OCI-LY7 (cell line): ENCODE results near the gene SCAF1. TPM values are rescaled to one million over a fixed set of nuclear protein-coding genes. Genes with fewer than 3 reads are reported as not detected.

Experiments used
- BruUV-seq: library from RNA; stranded (reverse); fragments of 400-500 nt; replicated peaks from 2 replicates; lab custom pipeline; 2021; lab: Mats Ljungman, UMichigan
- CTCF ChIA-PET: fragments of 300-600 bp; sonication (Branson Sonifier 250); formaldehyde crosslinking; loops from one replicate; lab custom pipeline; 2022; ENCODE audit warnings: antibody characterized with exemption; ENCODE audit not compliant: unreplicated experiment; lab: Charles Lee
- POLR2A ChIA-PET: fragments of 300-600 bp; sonication (Branson Sonifier 250); formaldehyde crosslinking; loops from one replicate; lab custom pipeline; 2022; ENCODE audit warnings: antibody characterized with exemption; lab: Charles Lee
- DNase-seq: peaks from one replicate; pipeline ENCODE4 v3.0.0-alpha.2; 2015; ENCODE audit warnings: low spot score
- H2AFZ ChIP-seq: fragments of 200-600 bp; sonication (generic), shearing (Covaris generic); 2 replicates; pipeline ENCODE4 v1.6.1; 2014; ENCODE audit warnings: mild to moderate bottlenecking, antibody characterized with exemption, low read length, moderate library complexity
- H3K27ac ChIP-seq: fragments of 200-600 bp; sonication (generic); 2 replicates; pipeline ENCODE4 v1.5.1; 2014; ENCODE audit warnings: mixed run types, low read depth, mild to moderate bottlenecking, moderate library complexity, low read length, inconsistent platforms; ENCODE audit not compliant: poor library complexity, severe bottlenecking
- H3K36me3 ChIP-seq: fragments of 200-600 bp; sonication (generic); 2 replicates; pipeline ENCODE4 v1.6.1; 2014; ENCODE audit warnings: mild to moderate bottlenecking, antibody characterized with exemption, low read length, moderate library complexity, mixed read lengths; ENCODE audit not compliant: insufficient read depth
- H3K4me1 ChIP-seq: fragments of 200-600 bp; sonication (generic); 2 replicates; pipeline ENCODE4 v1.5.1; 2014; ENCODE audit warnings: mild to moderate bottlenecking, low read length; ENCODE audit not compliant: insufficient read depth, poor library complexity, severe bottlenecking
- H3K4me2 ChIP-seq: fragments of 200-600 bp; sonication (generic); 2 replicates; pipeline ENCODE4 v1.6.1; 2014; ENCODE audit warnings: mild to moderate bottlenecking, low read length
- H3K4me3 ChIP-seq: fragments of 200-600 bp; sonication (generic); 2 replicates; pipeline ENCODE4 v1.5.1; 2014; ENCODE audit warnings: mild to moderate bottlenecking, low read depth, low read length; ENCODE audit not compliant: poor library complexity, severe bottlenecking
- H3K79me2 ChIP-seq: fragments of 200-600 bp; sonication (generic); 2 replicates; pipeline ENCODE4 v1.6.1; 2016; ENCODE audit warnings: low read depth, mild to moderate bottlenecking, low read length, moderate library complexity, mixed read lengths; ENCODE audit not compliant: insufficient read depth
- H3K9me2 ChIP-seq: fragments of 200-600 bp; sonication (generic); 2 replicates; pipeline ENCODE4 v1.6.1; 2016; ENCODE audit warnings: mild to moderate bottlenecking, low read length, mixed read lengths; ENCODE audit not compliant: insufficient read depth
- H3K9me3 ChIP-seq: fragments of 200-600 bp; sonication (generic); 2 replicates; pipeline ENCODE4 v1.6.1; 2014; ENCODE audit warnings: mild to moderate bottlenecking, mixed run types, low read length, mixed read lengths
- H4K20me1 ChIP-seq: fragments of 200-600 bp; sonication (generic); 2 replicates; pipeline ENCODE4 v1.6.1; 2014; ENCODE audit warnings: mild to moderate bottlenecking, antibody characterized with exemption, low read length, moderate library complexity, mixed read lengths; ENCODE audit not compliant: insufficient read depth
- EZH2phosphoT487 ChIP-seq: fragments of 200-600 bp; sonication (generic); IDR thresholded peaks from 2 replicates; pipeline ENCODE4 v1.6.1; 2018; ENCODE audit warnings: low read depth, borderline replicate concordance, mild to moderate bottlenecking, mixed run types, antibody characterized with exemption, low read length, moderate library complexity, mixed read lengths
- intact Hi-C: fragments of 100-400 bp; cut with micrococcal nuclease; formaldehyde crosslinking; loops from one replicate; pipeline ENCODE4 v1.10.0; 2022; ENCODE audit not compliant: unreplicated experiment
- total RNA-seq, 2 experiments: library from RNA; depleted of rRNA in 1 of 2; stranded (reverse); fragments of >200 nt in 1 of 2; shearing (Covaris generic) in 1 of 2; gene quantifications; 2 replicates each; pipeline ENCODE4 v1.2.3, GENCODE V29; 2014 to 2022
- TF ChIP-seq, protein P1 (sequence below): fragments of 200-600 bp; sonication (generic); conservative IDR thresholded peaks from 2 replicates; pipeline ENCODE4 v1.5.1; 2014; ENCODE audit warnings: mild to moderate bottlenecking, antibody characterized with exemption, low read length, moderate library complexity, mixed read lengths

SCAF1 gene
- total RNA-seq, 2 experiments from 2014 or later: 15.0 to 44.0 TPM

GRCh38 chr19:49662011-49662410, 20.0 kb downstream of the SCAF1 start:
- CTCF ChIA-PET: no interaction called here
- Histone ChIP-seq H3K9me2 (no peaks in the 10 kb centered on the region), H3K4me3 (no peak overlapping the region), H3K27ac (no peak overlapping the region), H3K36me3 (peaks cover 59% of the 10 kb centered on the region), H3K79me2 (peaks cover 30% of the 10 kb centered on the region), H2AFZ (no peak overlapping the region), H3K4me1 (peaks cover 9% of the 10 kb centered on the region), H3K9me3 (no peaks in the 10 kb centered on the region), H4K20me1 (no peaks in the 10 kb centered on the region), H3K4me2 (no peak overlapping the region)
- POLR2A ChIA-PET: interaction anchor here (1.5 kb wide), 1 partner anchor 13 kb away, joined by 4 read pairs; no protein-coding TSS in a partner anchor
- intact Hi-C loops: no loop called here
- TF ChIP-seq EZH2phosphoT487: no peak
- TF ChIP-seq, protein P1, sequence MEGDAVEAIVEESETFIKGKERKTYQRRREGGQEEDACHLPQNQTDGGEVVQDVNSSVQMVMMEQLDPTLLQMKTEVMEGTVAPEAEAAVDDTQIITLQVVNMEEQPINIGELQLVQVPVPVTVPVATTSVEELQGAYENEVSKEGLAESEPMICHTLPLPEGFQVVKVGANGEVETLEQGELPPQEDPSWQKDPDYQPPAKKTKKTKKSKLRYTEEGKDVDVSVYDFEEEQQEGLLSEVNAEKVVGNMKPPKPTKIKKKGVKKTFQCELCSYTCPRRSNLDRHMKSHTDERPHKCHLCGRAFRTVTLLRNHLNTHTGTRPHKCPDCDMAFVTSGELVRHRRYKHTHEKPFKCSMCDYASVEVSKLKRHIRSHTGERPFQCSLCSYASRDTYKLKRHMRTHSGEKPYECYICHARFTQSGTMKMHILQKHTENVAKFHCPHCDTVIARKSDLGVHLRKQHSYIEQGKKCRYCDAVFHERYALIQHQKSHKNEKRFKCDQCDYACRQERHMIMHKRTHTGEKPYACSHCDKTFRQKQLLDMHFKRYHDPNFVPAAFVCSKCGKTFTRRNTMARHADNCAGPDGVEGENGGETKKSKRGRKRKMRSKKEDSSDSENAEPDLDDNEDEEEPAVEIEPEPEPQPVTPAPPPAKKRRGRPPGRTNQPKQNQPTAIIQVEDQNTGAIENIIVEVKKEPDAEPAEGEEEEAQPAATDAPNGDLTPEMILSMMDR: no peak
- no peak for DNase-seq
- BruUV-seq: no TSS peak

- DNase-seq: no peak
- no peaks in the 10 kb centered on the region for H4K20me1 ChIP-seq
- H3K4me1 ChIP-seq: peaks cover 17% of the 10 kb centered on the region
- H3K36me3 ChIP-seq: peaks cover 49% of the 10 kb centered on the region
- POLR2A ChIA-PET: no interaction called here
- peaks cover 34% of the 10 kb centered on the region for H3K79me2 ChIP-seq
- H3K9me3 ChIP-seq: no peaks in the 10 kb centered on the region
- intact Hi-C loops: no loop called here
- TF ChIP-seq, protein P1: no peak
- TF ChIP-seq EZH2phosphoT487: no peak
- CTCF ChIA-PET: no interaction called here
- H3K4me3 ChIP-seq: no peak overlapping the region
- H3K27ac ChIP-seq: no peak overlapping the region
- H3K9me2 ChIP-seq: no peaks in the 10 kb centered on the region
- no peak overlapping the region for H2AFZ ChIP-seq
- no TSS peak for BruUV-seq
- H3K4me2 ChIP-seq: no peak overlapping the region
Observed at GRCh38 chr19:49663224-49663623, 21.2 kb downstream of the SCAF1 start.

GRCh38 chr19:49664171-49665035, 22.4 kb downstream of the SCAF1 start:
- peak; percentile 80 for DNase-seq
- ChIA-PET POLR2A (interaction anchor here (0.6 to 2.2 kb wide), 3 partner anchors 11 to 75 kb away, joined by 3 to 8 read pairs (median 4); partner anchors contain the start of gene RRAS), CTCF (no interaction called here)
- Histone ChIP-seq H3K9me3 (no peaks in the 10 kb centered on the region), H3K27ac (peak overlapping the region; percentile 89), H3K79me2 (peaks cover 34% of the 10 kb centered on the region), H3K4me1 (peaks cover 17% of the 10 kb centered on the region), H2AFZ (no peak overlapping the region), H3K9me2 (no peaks in the 10 kb centered on the region), H3K36me3 (peaks cover 43% of the 10 kb centered on the region), H4K20me1 (no peaks in the 10 kb centered on the region), H3K4me2 (peak overlapping the region; percentile 87), H3K4me3 (peak overlapping the region; percentile 90)
- intact Hi-C loops: no loop called here
- no peak for TF ChIP-seq EZH2phosphoT487
- TF ChIP-seq, protein P1: no peak
- no TSS peak for BruUV-seq
